WTC11 (cell line): Measurements from ENCODE around the gene TRAF3IP1.

Experiments
- NFE2L1 ChIP-seq: sonication (generic); formaldehyde crosslinking; IDR thresholded peaks from 2 replicates; pipeline ENCODE4 v1.8.1; 2023; ENCODE audit warnings: missing genetic modification reagents
- TF ChIP-seq, protein P1 (sequence below): fragments of 200-600 bp; IDR thresholded peaks from 2 replicates; pipeline ENCODE4 v1.8.0; 2022; ENCODE audit warnings: antibody characterized with exemption
- TF ChIP-seq, protein P2 (sequence below): sonication (generic); formaldehyde crosslinking; IDR thresholded peaks from 2 replicates; pipeline ENCODE4 v1.8.0; 2022; ENCODE audit warnings: mild to moderate bottlenecking, missing genetic modification reagents

DNA sequence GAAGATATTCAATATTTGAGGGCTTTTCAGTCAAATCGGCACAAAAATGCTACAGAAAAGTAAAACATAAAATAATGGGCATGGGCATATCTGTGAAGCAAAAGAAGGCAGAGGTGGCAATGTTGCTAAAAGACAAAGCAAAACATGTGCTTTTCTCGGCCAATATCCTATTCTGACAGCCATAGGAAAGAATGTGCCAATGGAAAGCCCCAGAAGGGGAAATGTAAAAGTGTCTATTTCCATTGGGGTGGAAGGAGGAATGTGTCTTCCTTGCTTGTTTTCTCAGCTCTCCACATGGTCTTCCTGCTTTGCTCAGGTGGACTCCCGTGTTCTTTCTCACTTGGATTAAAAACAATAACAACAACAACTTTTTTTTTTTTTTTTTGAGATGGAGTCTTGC lies 18.2 kb upstream of the TRAF3IP1 start:
- TF ChIP-seq, protein P1, sequence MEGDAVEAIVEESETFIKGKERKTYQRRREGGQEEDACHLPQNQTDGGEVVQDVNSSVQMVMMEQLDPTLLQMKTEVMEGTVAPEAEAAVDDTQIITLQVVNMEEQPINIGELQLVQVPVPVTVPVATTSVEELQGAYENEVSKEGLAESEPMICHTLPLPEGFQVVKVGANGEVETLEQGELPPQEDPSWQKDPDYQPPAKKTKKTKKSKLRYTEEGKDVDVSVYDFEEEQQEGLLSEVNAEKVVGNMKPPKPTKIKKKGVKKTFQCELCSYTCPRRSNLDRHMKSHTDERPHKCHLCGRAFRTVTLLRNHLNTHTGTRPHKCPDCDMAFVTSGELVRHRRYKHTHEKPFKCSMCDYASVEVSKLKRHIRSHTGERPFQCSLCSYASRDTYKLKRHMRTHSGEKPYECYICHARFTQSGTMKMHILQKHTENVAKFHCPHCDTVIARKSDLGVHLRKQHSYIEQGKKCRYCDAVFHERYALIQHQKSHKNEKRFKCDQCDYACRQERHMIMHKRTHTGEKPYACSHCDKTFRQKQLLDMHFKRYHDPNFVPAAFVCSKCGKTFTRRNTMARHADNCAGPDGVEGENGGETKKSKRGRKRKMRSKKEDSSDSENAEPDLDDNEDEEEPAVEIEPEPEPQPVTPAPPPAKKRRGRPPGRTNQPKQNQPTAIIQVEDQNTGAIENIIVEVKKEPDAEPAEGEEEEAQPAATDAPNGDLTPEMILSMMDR, result no peak
- TF ChIP-seq, protein P2, sequence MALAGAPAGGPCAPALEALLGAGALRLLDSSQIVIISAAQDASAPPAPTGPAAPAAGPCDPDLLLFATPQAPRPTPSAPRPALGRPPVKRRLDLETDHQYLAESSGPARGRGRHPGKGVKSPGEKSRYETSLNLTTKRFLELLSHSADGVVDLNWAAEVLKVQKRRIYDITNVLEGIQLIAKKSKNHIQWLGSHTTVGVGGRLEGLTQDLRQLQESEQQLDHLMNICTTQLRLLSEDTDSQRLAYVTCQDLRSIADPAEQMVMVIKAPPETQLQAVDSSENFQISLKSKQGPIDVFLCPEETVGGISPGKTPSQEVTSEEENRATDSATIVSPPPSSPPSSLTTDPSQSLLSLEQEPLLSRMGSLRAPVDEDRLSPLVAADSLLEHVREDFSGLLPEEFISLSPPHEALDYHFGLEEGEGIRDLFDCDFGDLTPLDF (CRISPR knock-in tag), result no peak
- TF ChIP-seq NFE2L1 (CRISPR knock-in tag), result no peak
